Gastrocnemius medialis (tissue), 4 donors: ENCODE data around the gene FBXO38. TPM values are rescaled to one million over a fixed set of nuclear protein-coding genes. Genes with fewer than 3 reads are reported as not detected.
"Not testable (repeated sequence)": the region's sequence is repeated elsewhere in the genome, so short reads cannot be mapped to it uniquely, and the experiment has no call there.

ENCODE experiments used
- ATAC-seq, 2 donors: fragments of 150-250 bp; one replicate each; pipeline ENCODE4 v1.9.1; 2016
- DNase-seq, 2 donors: peaks; one replicate each; pipeline ENCODE4 v3.0.0-alpha.2; 2019
- H3K27ac ChIP-seq, 4 donors: fragments of 200-600 bp; sonication (generic); 1 replicate in 1 of 4; 2 replicates in 3 of 4; pipeline ENCODE4 v1.5.1; 2016 to 2018; ENCODE audit warnings: mild to moderate bottlenecking in 2 of 4, moderate library complexity in 1 of 4
- H3K27me3 ChIP-seq, 3 donors: fragments of 200-600 bp; sonication (generic) in 2 of 3; 1 replicate in 1 of 3; 2 replicates in 2 of 3; pipeline versions ENCODE4 v1.5.1 to v1.6.0; 2016 to 2019; ENCODE audit warnings: mild to moderate bottlenecking in 1 of 3, moderate library complexity in 1 of 3
- H3K36me3 ChIP-seq, 2 donors: fragments of 200-600 bp; sonication (generic) in 1 of 2; one replicate each; pipeline ENCODE4 v1.5.1; 2017 to 2018
- H3K4me1 ChIP-seq, 2 donors: fragments of 200-600 bp; sonication (generic) in 1 of 2; one replicate each; pipeline ENCODE4 v1.5.1; 2016 to 2017; ENCODE audit warnings: mild to moderate bottlenecking in 2 of 2
- H3K4me3 ChIP-seq, 4 donors: fragments of 200-600 bp; sonication (generic) in 3 of 4; 1 replicate in 1 of 4; 2 replicates in 3 of 4; pipeline ENCODE4 v1.5.1; 2016 to 2019; ENCODE audit warnings: mild to moderate bottlenecking in 2 of 4
- H3K9me3 ChIP-seq, 3 donors: fragments of 200-600 bp; sonication (generic) in 2 of 3; 1 replicate in 1 of 3; 2 replicates in 2 of 3; pipeline ENCODE4 v1.5.1; 2016 to 2019
- POLR2A ChIP-seq, 2 donors: fragments of 450-650 bp; IDR thresholded peaks; one replicate each; pipeline ENCODE4 v1.6.1; 2017; ENCODE audit warnings: antibody characterized with exemption in 2 of 2, mild to moderate bottlenecking in 2 of 2, moderate library complexity in 2 of 2
- in situ Hi-C, 4 donors: fragments of 200-750 bp; cut with MboI; loops; one replicate each; pipeline versions ENCODE4 v1.15.0 to v1.8.0; 2017; ENCODE audit warnings: low sequenced_read_pairs in 4 of 4
- intact Hi-C: fragments of 100-400 bp; cut with DNase I; formaldehyde crosslinking; loops from one replicate; pipeline ENCODE4 v1.15.1; 2023; ENCODE audit warnings: low total_unique reads
- total RNA-seq, 4 donors: library from RNA; depleted of rRNA; stranded (reverse); fragments of >200 nt; gene quantifications; one replicate each; pipeline versions ENCODE4 v1.1.0 to v1.2.3, GENCODE V29; 2016
- TF ChIP-seq, protein P1 (sequence below), 5 experiments: fragments of 450-650 bp in 3 of 5; fragments of 200-600 bp in 2 of 5; sonication (generic) in 2 of 5; IDR thresholded peaks in 4 of 5; conservative IDR thresholded peaks in 1 of 5; 1 replicate in 4 of 5; 2 replicates in 1 of 5; pipeline ENCODE4 v1.5.1; 2016 to 2019; ENCODE audit warnings: antibody characterized with exemption in 5 of 5, mild to moderate bottlenecking in 3 of 5, moderate library complexity in 3 of 5

The FBXO38 gene
- total RNA-seq, 4 donors from 2014 or later: 31.1 to 49.6 (median 34.1) TPM

DNA sequence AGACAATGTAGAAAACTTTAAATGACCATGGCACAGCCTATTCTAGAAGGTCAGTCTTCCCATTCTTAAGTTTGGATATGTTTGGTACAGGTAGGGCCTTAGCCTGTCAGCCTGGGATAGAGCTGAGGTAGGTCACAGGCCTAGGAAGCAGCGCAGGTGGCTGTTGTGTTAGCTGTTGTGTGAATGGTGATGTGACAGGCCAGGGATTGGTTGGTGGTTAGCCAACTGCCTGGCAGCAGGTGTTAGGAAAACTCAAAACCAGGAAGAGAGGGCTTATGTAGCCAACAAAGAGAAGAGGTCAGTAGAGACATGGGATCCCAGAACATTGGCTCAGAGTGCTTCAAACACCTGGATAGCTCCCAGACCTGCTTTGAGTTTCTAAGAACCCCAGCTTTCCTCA, 84.2 kb downstream of the FBXO38 start:
- H3K27ac ChIP-seq: no peak overlapping the region
- in situ Hi-C loops: no loop called here
- TF ChIP-seq, protein P1, sequence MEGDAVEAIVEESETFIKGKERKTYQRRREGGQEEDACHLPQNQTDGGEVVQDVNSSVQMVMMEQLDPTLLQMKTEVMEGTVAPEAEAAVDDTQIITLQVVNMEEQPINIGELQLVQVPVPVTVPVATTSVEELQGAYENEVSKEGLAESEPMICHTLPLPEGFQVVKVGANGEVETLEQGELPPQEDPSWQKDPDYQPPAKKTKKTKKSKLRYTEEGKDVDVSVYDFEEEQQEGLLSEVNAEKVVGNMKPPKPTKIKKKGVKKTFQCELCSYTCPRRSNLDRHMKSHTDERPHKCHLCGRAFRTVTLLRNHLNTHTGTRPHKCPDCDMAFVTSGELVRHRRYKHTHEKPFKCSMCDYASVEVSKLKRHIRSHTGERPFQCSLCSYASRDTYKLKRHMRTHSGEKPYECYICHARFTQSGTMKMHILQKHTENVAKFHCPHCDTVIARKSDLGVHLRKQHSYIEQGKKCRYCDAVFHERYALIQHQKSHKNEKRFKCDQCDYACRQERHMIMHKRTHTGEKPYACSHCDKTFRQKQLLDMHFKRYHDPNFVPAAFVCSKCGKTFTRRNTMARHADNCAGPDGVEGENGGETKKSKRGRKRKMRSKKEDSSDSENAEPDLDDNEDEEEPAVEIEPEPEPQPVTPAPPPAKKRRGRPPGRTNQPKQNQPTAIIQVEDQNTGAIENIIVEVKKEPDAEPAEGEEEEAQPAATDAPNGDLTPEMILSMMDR (IDR thresholded peaks at IDR 0.05 in 4 of 5, conservative IDR thresholded peaks at IDR 0.05 in 1 of 5): no peak
- TF ChIP-seq POLR2A (IDR thresholded peaks at IDR 0.05): no peak
- no peak overlapping the region for H3K4me3 ChIP-seq
- ATAC-seq: no peak
- H3K36me3 ChIP-seq: no peaks in the 10 kb centered on the region
- H3K4me1 ChIP-seq: no peaks in the 10 kb centered on the region
- DNase-seq: no peak
- intact Hi-C loops: no loop called here
- H3K9me3 ChIP-seq: no peaks in the 10 kb centered on the region
- no peaks in the 10 kb centered on the region for H3K27me3 ChIP-seq

DNA sequence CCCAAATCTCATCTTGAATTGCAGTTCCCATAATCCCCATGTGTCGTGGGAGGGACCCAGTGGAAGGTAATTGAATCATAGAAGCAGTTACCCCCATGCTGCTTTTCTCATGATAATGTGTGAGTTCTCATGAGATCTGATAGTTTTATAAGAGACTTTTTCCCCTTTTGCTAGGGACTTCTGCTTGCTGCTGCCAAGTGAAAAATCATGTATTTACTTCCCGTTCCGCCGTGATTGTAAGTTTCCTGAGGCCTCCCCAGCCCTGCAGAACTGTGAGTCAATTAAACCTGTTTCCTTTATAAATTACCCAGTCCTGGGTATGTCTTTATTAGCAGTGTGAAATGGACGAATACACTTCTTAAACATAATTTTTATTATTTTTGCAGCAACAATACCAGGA, 85.0 kb downstream of the FBXO38 start:
- H3K9me3 ChIP-seq, H3K36me3 ChIP-seq, DNase-seq, H3K27ac ChIP-seq, H3K4me1 ChIP-seq, H3K4me3 ChIP-seq, H3K27me3 ChIP-seq, in situ Hi-C loops, intact Hi-C loops, ATAC-seq: not testable (repeated sequence)

DNA sequence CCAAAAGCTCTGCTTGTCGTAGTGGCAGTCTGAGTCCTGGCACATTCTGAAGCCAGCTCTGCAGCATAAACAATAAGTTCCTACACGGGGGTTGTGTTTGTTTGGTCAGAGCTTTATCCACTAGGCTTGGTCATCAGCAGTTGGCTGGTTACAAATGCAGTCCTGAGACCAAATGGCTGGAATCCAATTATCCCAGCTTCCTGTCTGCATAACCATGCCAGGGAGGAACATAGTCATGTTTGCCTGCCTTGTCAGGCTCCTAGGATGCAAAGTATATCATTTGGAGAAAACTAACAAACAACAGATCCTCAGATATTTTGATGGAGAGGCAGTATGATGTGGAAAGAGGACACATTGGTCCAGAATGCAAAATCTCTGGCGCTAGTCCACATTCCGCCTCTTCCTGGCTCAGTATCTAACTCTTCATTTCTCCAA, 85.8 kb downstream of the FBXO38 start:
- in situ Hi-C loops: no loop called here
- ATAC-seq: peak; percentile 60 to 79

GRCh38 chr5:148471379-148471778, 87.6 kb downstream of the FBXO38 start:
- Histone ChIP-seq H3K4me3 (no peak overlapping the region), H3K27me3 (no peaks in the 10 kb centered on the region), H3K36me3 (no peaks in the 10 kb centered on the region), H3K27ac (no peak overlapping the region), H3K9me3 (no peaks in the 10 kb centered on the region), H3K4me1 (no peaks in the 10 kb centered on the region)
- TF ChIP-seq, protein P1 (IDR thresholded peaks at IDR 0.05 in 4 of 5, conservative IDR thresholded peaks at IDR 0.05 in 1 of 5): no peak
- no peak for TF ChIP-seq POLR2A (IDR thresholded peaks at IDR 0.05)
- in situ Hi-C loops: no loop called here
- intact Hi-C loops: no loop called here
- ATAC-seq: no peak
- no peak for DNase-seq

More for the DNA sequence above, 85.8 kb downstream of the FBXO38 start:
- Histone ChIP-seq H3K27ac (peak overlapping the region in 2 of 4 donors; percentile 8 to 11), H3K4me3 (no peak overlapping the region), H3K27me3 (no peaks in the 10 kb centered on the region), H3K4me1 (no peaks in the 10 kb centered on the region), H3K9me3 (no peaks in the 10 kb centered on the region), H3K36me3 (no peaks in the 10 kb centered on the region)
- TF ChIP-seq, protein P1 (IDR thresholded peaks at IDR 0.05 in 4 of 5, conservative IDR thresholded peaks at IDR 0.05 in 1 of 5): no peak
- TF ChIP-seq POLR2A (IDR thresholded peaks at IDR 0.05): no peak
- intact Hi-C loops: no loop called here
- DNase-seq: peak in 1 of 2 donors; percentile 34

DNA sequence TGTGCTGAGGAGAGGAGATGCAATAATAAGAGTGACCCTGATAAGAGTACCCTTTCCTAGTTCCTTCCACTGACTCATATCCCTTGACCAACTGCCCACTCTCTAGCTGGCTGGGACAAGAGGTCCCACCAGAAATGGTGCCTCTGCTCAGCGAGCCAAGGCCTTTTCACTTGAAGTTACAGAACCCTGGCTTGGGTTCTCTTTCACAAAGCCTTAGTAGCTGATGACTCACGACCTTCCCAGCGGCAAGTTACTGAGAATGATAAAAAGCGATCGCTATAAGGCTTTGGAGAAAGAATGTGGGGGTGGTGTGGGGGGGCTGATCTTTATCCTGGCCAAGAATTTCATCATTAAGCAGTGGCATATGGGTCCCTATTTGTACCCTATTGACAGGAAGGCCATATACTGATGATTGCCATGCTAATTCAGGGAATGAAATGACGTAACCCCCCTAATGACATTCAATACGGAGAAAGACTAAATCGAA, 90.3 kb downstream of the FBXO38 start:
- no peak for TF ChIP-seq POLR2A (IDR thresholded peaks at IDR 0.05)
- TF ChIP-seq, protein P1 (IDR thresholded peaks at IDR 0.05 in 4 of 5, conservative IDR thresholded peaks at IDR 0.05 in 1 of 5): no peak
- in situ Hi-C loops (no loop called here), intact Hi-C loops (no loop called here)
- Histone ChIP-seq H3K4me3 (peak overlapping the region in 2 of 4 donors; percentile 11 to 13), H3K9me3 (no peaks in the 10 kb centered on the region), H3K27me3 (no peaks in the 10 kb centered on the region), H3K4me1 (no peaks in the 10 kb centered on the region), H3K36me3 (no peaks in the 10 kb centered on the region), H3K27ac (peak overlapping the region in 3 of 4 donors; percentile 29 to 43 (median 41))
- peak; percentile 18 to 64 for DNase-seq
- ATAC-seq: peak; percentile 71 to 77
